Gastroesophageal sphincter (tissue), 3 donors: ENCODE data around the gene TNIP1.

Experiments
- EP300 ChIP-seq: sonication (generic); formaldehyde crosslinking; IDR thresholded peaks from one replicate; pipeline ENCODE4 v1.6.1; 2017; ENCODE audit warnings: antibody characterized with exemption, mild to moderate bottlenecking
- POLR2A ChIP-seq, 2 donors: fragments of 450-650 bp; IDR thresholded peaks; one replicate each; pipeline ENCODE4 v1.6.1; 2017; ENCODE audit warnings: antibody characterized with exemption in 2 of 2, mild to moderate bottlenecking in 2 of 2, moderate library complexity in 1 of 2
- POLR2AphosphoS5 ChIP-seq: sonication (generic); formaldehyde crosslinking; IDR thresholded peaks from one replicate; pipeline ENCODE4 v1.6.1; 2017; ENCODE audit warnings: antibody characterized with exemption
- TF ChIP-seq, protein P1 (sequence below), 4 experiments: fragments of 200-600 bp in 2 of 4; fragments of 450-650 bp in 2 of 4; sonication (generic) in 1 of 4; IDR thresholded peaks; one replicate each; pipeline ENCODE4 v1.5.1; 2017 to 2019; ENCODE audit warnings: antibody characterized with exemption in 4 of 4, mild to moderate bottlenecking in 2 of 4, moderate library complexity in 2 of 4

GRCh38 chr5:151036556-151036955, 44.3 kb downstream of the TNIP1 start:
- TF ChIP-seq, protein P1, sequence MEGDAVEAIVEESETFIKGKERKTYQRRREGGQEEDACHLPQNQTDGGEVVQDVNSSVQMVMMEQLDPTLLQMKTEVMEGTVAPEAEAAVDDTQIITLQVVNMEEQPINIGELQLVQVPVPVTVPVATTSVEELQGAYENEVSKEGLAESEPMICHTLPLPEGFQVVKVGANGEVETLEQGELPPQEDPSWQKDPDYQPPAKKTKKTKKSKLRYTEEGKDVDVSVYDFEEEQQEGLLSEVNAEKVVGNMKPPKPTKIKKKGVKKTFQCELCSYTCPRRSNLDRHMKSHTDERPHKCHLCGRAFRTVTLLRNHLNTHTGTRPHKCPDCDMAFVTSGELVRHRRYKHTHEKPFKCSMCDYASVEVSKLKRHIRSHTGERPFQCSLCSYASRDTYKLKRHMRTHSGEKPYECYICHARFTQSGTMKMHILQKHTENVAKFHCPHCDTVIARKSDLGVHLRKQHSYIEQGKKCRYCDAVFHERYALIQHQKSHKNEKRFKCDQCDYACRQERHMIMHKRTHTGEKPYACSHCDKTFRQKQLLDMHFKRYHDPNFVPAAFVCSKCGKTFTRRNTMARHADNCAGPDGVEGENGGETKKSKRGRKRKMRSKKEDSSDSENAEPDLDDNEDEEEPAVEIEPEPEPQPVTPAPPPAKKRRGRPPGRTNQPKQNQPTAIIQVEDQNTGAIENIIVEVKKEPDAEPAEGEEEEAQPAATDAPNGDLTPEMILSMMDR (IDR thresholded peaks at IDR 0.05) = no peak
- TF ChIP-seq EP300 = no peak
- no peak for TF ChIP-seq POLR2A (IDR thresholded peaks at IDR 0.05)
- no peak for TF ChIP-seq POLR2AphosphoS5
